NCI-H1105 (cell line): ENCODE results near the gene PREX1.
"Not testable (repeated sequence)": the region's sequence is repeated elsewhere in the genome, so short reads cannot be mapped to it uniquely, and the experiment has no call there.

Experiments used
- DNase-seq: peaks from one replicate; lab custom pipeline; 2025; lab: John Stamatoyannopoulos, UW

The PREX1 gene

GRCh38 chr20:48604426-48604825 lies 223.4 kb downstream of the PREX1 start:
- no peak for DNase-seq

GRCh38 chr20:48603819-48604405 lies 223.9 kb downstream of the PREX1 start:
- DNase-seq: no peak

- DNase-seq: no peak
These were observed 224.5 kb downstream of the PREX1 start for GRCh38 chr20:48603116-48603818.

GRCh38 chr20:48601798-48602197 lies 226.0 kb downstream of the PREX1 start:
- no peak for DNase-seq

GRCh38 chr20:48600470-48600945 lies 227.3 kb downstream of the PREX1 start:
- no peak for DNase-seq

GRCh38 chr20:48599748-48600469 lies 227.9 kb downstream of the PREX1 start:
- DNase-seq: no peak

GRCh38 chr20:48599106-48599747 lies 228.6 kb downstream of the PREX1 start:
- no peak for DNase-seq

GRCh38 chr20:48598303-48598941 lies 229.4 kb downstream of the PREX1 start:
- not testable (repeated sequence) for DNase-seq

- no peak for DNase-seq
These were observed 230.1 kb downstream of the PREX1 start for GRCh38 chr20:48597521-48598302.

GRCh38 chr20:48596334-48596898 lies 231.4 kb downstream of the PREX1 start:
- no peak for DNase-seq

- DNase-seq: no peak
These were observed 232.1 kb downstream of the PREX1 start for GRCh38 chr20:48595495-48596333.

- DNase-seq: no peak
These were observed 233.3 kb downstream of the PREX1 start for GRCh38 chr20:48594533-48594932.

- DNase-seq: no peak
These were observed 235.5 kb downstream of the PREX1 start for GRCh38 chr20:48592107-48592940.

- no peak for DNase-seq
These were observed 241.1 kb downstream of the PREX1 start for GRCh38 chr20:48586730-48587129.

- no peak for DNase-seq
These were observed 242.5 kb downstream of the PREX1 start for GRCh38 chr20:48585061-48585870.

GRCh38 chr20:48584391-48585060 lies 243.3 kb downstream of the PREX1 start:
- DNase-seq: no peak

- no peak for DNase-seq
These were observed 244.0 kb downstream of the PREX1 start for GRCh38 chr20:48583801-48584200.

- DNase-seq: no peak
These were observed 244.6 kb downstream of the PREX1 start for GRCh38 chr20:48583171-48583570.
